HG03039 (cell line): ENCODE results near the gene RNF181.
A peak's percentile ranks its signal among the peaks of the same experiment; 100 is the strongest.
"Not testable (repeated sequence)": the region's sequence is repeated elsewhere in the genome, so short reads cannot be mapped to it uniquely, and the experiment has no call there.

Experiments
- ATAC-seq: cut with Tn5 transposase; IDR thresholded peaks from one replicate; pipeline ENCODE4 v1.9.1; 2021; ENCODE audit warnings: mild to moderate bottlenecking, moderate library complexity; ENCODE audit not compliant: unreplicated experiment

The RNF181 gene

DNA sequence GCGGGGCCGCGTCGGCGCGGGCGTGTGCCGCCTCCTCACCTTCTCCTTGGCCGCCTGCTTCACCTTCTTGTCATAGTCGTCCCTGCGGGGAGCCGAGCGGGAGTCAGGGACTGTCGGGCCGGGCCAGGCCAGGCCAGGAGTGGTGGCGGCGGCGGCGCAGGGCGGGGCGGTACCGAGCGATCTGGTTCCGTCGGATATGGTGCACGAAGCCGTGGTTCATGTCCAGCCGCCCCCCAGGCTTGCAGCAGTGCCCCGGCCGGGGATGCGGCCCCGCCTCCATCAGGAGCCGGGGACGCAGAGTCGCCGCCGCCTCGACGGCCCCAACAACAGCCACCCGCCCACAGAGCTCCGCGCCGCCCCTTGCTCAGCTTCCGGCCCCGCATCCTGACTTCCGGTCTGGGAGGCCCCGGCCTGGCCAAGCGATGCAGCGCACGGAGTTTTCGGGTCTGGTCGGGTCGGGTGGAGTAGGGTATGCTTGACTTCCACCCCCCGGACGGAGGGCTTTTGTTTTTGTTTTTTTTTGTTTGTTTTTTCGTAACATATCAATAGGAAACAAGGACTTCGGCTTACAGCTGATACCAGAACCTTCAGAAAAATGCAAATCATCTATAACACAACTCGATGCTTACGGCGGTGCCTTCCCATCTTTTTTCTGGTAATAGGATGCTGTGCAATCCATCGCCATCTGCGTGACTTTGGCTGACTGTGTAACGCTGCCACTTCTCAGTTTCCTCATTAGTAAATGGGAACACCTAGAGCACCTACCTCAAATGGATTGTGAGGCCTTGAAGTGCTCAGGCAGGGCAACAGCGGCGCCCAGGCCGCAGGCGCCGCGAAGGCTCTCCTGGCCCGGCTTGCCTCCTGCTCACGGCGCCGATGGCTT lies 16.4 kb downstream of the RNF181 start, which contains the start of gene C2orf68:
Gene C2orf68 (minus strand): TSS at position 362 of the 883 bp plus-strand sequence. CDS start 82 bp downstream, at position 280.
- peak; percentile 68 for ATAC-seq

DNA sequence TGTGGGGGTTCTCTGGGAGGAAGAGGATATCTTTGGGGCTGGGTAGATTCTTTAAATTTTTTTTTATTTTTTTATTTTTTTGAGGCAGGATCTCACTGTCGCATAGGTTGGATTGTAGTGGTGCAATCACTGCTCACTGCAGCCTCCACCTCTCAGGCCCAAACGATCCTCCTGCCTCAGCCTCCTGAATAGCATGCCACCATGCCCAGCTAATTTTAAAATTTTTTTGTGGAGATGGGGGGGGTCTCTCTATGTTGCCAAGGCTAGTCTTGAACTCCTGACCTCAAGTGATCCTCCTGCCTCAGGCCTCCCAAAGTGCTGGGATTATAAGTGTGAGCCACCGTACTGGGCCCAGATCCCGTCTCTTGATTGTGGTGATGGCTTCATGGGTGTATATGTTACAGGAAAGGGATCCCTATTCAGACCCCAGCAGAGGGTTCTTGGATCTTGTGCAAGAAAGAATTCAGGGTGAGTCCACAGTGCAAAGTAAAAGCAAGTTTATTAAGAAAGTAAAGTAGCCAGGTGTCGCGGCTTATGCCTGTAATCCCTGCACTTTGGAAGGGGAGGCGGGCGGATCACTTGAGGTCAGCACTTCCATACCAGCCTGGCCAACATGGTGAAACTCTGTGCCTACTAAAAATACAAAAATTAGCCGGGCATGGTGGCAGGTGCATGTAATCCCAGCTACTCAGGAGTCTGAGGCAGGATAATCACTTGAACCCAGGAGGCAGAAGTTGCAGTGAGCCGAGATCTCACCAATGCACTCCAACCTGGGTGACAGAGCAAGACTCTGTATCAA lies 18.4 kb downstream of the RNF181 start:
- ATAC-seq, result no peak

DNA sequence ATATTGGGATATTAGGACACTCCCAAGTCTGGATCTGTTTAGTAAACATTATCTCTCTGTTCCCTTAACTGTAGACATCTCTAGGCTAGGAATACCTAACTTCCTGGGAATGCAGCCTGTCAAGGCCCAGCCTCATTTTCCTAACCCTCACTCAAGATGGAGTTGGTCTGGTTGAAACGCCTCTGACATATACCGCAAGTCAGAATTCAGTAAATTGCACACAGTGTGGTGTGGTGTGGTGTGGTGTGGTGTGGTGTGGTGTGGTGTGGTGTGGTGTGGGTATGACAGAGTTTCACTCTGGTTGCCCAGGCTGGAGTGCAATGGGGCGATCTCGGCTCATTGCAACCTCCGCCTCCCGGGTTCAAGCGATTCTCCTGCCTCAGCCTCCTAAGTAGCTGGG lies 19.2 kb downstream of the RNF181 start:
- ATAC-seq, result not testable (repeated sequence)

GRCh38 chr2:85615413-85615728 lies 19.8 kb downstream of the RNF181 start:
- no peak for ATAC-seq

GRCh38 chr2:85617723-85618122 lies 22.2 kb downstream of the RNF181 start:
- ATAC-seq, result not testable (repeated sequence)

- no peak for ATAC-seq
Observed at GRCh38 chr2:85619617-85620016, 24.1 kb downstream of the RNF181 start.

DNA sequence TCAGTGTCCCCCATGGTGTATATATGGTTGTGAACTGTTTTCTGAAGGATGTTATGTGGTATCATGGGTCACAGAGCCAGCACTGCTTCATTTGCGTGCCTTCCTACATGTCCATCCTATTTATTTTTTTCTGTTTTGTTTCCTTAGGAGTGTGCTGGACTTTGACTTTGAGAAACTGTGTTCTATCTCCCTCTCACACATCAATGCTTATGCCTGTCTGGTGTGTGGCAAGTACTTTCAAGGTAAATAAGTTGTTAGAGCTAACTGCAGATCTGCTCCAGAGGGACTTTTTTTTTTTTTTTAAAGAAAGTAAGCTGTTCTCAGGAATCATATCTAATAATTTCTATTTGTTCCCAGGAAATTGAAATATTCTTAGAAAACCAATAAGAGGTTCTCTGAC lies 25.8 kb downstream of the RNF181 start:
- ATAC-seq, result no peak

DNA sequence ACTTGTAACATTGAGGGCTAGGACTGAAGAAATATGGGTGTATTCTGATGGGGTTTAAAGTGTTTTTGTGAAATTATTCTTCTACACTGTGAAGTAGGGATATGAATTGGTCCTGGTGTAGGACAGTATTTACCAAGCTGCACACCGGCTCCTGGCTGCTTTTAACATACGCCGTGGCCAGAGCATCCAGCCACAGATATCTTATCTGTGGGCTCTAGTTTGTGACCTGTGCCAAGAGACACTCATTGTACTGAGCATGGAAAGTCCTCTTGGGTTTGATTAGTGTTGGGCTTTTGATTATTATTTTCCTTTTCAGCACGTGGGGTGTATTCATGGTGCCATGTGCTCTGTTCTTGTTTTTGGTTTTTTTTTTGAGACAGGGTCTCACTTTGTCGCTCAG lies 28.4 kb downstream of the RNF181 start:
- no peak for ATAC-seq

DNA sequence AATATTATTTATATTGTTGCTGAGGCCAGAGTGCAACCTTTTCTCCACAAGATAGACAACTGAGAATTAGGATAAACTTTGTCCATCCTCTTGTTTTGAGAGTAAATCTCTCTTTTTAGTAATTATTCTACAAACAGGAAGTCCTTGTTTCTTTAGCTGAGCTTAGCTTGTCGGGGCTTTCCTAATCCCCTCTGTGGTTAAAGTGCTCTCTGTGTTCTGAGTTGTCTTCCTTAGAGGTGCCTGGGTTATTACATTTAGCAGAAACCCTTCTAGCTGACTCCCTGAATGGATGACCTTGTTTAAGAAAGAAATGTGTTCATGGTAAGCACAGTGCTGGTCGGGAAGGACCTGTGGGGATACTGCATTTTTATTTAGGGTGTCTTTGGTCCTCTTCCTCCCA lies 33.1 kb downstream of the RNF181 start:
- ATAC-seq, result no peak

- ATAC-seq, result no peak
Observed at GRCh38 chr2:85631316-85631715, 35.8 kb downstream of the RNF181 start.

DNA sequence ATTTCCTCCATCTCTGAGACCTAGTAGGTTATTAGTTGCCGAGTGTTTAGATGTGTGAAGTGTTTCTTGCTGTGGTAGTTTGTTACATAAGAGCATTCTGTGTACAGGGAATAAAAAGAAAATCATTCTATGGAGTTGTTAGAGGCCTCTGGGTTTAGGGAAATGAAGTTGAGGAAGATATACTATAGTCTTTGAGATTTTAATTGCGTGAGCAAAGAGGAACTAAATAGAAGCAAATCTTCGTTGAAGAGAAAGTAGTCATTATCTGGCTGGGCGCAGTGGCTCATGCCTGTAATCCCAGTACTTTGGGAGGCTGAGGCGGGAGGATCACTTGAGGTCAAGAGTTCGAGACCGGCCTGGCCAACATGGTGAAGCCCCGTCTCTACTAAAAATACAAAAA lies 39.5 kb downstream of the RNF181 start:
- ATAC-seq, result no peak

DNA sequence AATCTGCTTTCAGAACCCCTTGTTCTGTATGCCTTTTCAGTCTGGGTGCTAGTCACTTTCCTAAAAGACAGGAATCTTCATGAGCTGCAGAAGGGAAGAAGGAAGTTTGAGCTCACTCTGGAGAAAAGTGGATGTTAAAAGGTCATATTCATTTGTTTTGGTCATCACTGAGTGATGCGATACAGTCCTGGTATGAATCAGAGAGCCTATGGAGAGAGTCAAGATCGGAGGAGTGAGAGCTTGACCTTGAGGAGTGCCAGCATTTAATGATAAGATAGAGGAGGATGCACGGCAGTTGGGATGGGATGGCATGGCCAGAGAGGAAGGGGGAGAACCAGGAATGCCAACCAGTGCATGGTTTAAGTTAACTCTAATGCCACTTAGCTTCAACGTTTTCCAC lies 40.1 kb downstream of the RNF181 start:
- no peak for ATAC-seq

GRCh38 chr2:85642725-85643124 lies 47.2 kb downstream of the RNF181 start:
- no peak for ATAC-seq

GRCh38 chr2:85644909-85645308 lies 49.4 kb downstream of the RNF181 start:
- no peak for ATAC-seq

DNA sequence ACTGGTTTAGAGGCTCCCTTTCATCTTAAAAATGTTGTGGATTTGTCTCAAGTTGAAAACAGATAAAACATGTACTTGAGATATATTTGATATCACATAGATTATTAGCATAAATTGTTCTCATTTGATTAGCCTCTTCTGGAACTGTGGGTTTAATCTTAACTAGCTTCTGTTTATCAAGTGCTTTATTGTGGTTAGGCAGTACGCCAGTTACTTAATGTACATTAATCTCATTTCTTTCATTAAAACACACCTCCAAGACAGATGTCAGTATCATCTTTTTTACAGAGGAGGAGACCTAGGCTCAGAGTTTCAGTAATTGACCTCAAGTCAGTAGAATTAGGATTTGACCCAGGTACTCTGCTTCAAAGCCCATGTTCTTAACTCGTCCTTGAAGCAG lies 50.6 kb downstream of the RNF181 start:
- no peak for ATAC-seq
